ENCODE measurements around the gene MED12. TPM values are rescaled to one million over a fixed set of nuclear protein-coding genes. Genes with fewer than 3 reads are reported as not detected.

MED12 gene
- total RNA-seq, 2 experiments from 2014 or later = 45.9 to 62.2 TPM

Other genes with a start within 250 kb of the MED12 start
- under 1 TPM in 1 of 2 experiments, not detected in 1; 0.16 TPM for gene TEX11, start 209.9 kb upstream of the MED12 start, total RNA-seq
- gene SLC7A3, start 187.5 kb upstream of the MED12 start, total RNA-seq = under 1 TPM; 0.19 to 0.47 TPM
- gene SNX12, start 50.3 kb upstream of the MED12 start, total RNA-seq = 10 to 100 TPM; 37.1 to 46.2 TPM
- 10 to 100 TPM; 14.6 to 15.1 TPM for gene FOXO4, start 22.7 kb upstream of the MED12 start, total RNA-seq
- gene CXorf65, start 11.9 kb upstream of the MED12 start, total RNA-seq = 10 to 100 TPM; 12.1 to 18.3 TPM
- 100 to 1,000 TPM; 370 to 512 TPM for gene IL2RG, start 7.0 kb upstream of the MED12 start, total RNA-seq
- gene NLGN3, start 26.2 kb downstream of the MED12 start, total RNA-seq = 1 to 10 TPM in 1 of 2 experiments, under 1 TPM in 1; 0.87 to 1.3 TPM
- not detected for gene GJB1, start 104.6 kb downstream of the MED12 start, total RNA-seq
- gene ZMYM3, start 135.5 kb downstream of the MED12 start, total RNA-seq = 10 to 100 TPM; 25.8 to 29.1 TPM
- gene NONO, start 165.0 kb downstream of the MED12 start, total RNA-seq = 100 to 1,000 TPM; 430 to 514 TPM
- 1 to 10 TPM; 5.6 to 6.3 TPM for gene ITGB1BP2, start 183.2 kb downstream of the MED12 start, total RNA-seq
- 10 to 100 TPM; 35.3 to 46.1 TPM for gene TAF1, start 247.8 kb downstream of the MED12 start, total RNA-seq